ENCODE measurements around the gene PDE9A.

The PDE9A gene

GRCh38 chr21:42684109-42684916 lies 30.9 kb downstream of the PDE9A start:
- DNase-seq (ENCODE audit: low read depth in 2 of 2, low spot score in 1 of 2): no peak

- no peak for DNase-seq (ENCODE audit: low read depth in 2 of 2, low spot score in 1 of 2)
Measured at GRCh38 chr21:42685036-42685435, 31.6 kb downstream of the PDE9A start.

DNA sequence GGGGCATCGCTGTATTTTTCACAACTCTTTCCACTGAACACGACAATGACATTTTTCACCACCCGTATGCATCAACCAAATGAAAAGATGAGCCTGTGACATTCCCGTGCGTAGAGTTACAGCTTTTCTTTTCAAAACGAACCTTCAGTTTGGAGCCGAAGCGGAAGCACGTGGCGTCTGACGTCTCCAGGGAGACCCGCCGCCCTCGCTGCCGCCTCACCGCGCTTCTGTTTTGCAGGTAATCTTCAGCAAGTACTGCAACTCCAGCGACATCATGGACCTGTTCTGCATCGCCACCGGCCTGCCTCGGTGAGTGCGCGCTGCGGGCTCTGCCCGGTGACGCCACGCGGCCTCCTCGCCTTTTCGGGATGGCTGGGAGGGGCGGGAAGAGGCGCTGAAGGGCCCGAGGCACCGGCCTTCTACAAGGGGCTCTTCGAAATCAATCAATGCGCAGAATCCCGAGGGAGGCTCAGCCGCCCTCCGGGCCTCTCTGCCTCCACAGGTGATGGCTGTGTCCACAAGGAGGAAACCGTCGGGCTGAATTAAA lies 32.6 kb downstream of the PDE9A start:
- DNase-seq (ENCODE audit: low read depth in 2 of 2, low spot score in 1 of 2): no peak

- no peak for DNase-seq (ENCODE audit: low read depth in 2 of 2, low spot score in 1 of 2)
Measured at GRCh38 chr21:42687796-42688195, 34.4 kb downstream of the PDE9A start.

DNA sequence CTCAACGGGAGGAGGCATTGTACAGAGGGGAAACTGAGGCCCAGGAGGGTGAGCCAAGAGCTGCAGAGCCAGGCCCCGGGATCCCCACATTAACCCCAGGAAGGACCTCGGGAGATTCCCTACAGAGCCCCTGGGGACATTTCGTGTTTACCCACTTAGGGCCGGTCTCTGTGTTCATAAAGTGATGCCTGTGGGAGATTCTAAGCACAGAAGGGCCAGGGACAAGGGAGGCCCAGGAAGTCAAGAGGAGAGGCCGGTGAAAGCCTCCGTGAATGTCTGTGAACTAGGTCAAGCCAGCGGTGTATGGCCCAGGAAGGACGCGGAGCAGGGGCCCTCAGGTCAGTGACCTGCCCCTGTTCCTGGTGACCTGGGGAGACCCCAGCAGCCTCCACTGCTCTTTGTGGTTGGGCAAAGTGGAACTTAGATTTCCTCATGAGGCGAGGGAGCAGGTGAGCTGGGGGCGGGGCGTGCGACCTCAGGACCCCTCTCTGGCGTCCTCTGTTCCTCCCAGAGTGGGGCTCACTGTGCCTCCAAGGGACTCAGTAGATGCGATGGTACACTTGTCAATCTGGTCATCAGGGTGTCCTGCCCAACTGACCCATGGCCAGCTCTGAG lies 34.9 kb downstream of the PDE9A start:
- DNase-seq (ENCODE audit: low read depth in 2 of 2, low spot score in 1 of 2): no peak

GRCh38 chr21:42688841-42689371 lies 35.5 kb downstream of the PDE9A start:
- no peak for DNase-seq (ENCODE audit: low read depth in 2 of 2, low spot score in 1 of 2)

GRCh38 chr21:42690586-42690985 lies 37.2 kb downstream of the PDE9A start:
- no peak for DNase-seq (ENCODE audit: low read depth in 2 of 2, low spot score in 1 of 2)

DNA sequence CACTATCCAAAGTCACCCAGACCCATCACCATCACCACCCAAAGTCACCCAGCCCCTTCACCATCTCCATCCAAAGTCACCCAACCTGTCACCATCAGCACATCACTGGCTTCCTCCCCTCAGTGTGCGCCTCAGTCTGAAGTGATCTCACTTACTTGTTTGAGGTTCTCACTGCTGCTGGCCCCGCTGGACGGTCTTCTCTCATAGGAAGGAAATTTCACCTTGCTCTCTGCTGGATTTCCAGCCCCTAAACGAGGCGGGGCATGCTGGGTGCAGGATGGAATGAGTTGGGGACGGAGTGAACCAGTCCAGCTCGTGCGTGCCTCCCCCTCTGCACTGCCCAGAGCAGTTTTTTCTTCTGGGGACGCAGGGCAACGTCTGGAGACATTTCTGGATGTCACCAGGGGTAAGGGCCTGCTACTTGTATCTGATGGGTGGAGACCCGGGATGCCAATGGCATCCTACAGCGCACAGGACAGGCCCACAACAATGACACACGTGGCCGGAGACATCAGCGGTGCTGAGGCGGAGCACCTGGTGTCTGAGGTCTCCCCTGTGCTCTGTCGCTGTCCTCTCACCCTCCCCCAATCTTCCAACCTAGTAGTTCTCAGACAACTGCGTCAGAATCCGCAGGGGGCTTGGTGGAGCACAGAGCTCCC lies 38.6 kb downstream of the PDE9A start:
- DNase-seq (ENCODE audit: low read depth in 2 of 2, low spot score in 1 of 2): no peak

- no peak for DNase-seq (ENCODE audit: low read depth in 2 of 2, low spot score in 1 of 2)
Measured at GRCh38 chr21:42692688-42693087, 39.3 kb downstream of the PDE9A start.

DNA sequence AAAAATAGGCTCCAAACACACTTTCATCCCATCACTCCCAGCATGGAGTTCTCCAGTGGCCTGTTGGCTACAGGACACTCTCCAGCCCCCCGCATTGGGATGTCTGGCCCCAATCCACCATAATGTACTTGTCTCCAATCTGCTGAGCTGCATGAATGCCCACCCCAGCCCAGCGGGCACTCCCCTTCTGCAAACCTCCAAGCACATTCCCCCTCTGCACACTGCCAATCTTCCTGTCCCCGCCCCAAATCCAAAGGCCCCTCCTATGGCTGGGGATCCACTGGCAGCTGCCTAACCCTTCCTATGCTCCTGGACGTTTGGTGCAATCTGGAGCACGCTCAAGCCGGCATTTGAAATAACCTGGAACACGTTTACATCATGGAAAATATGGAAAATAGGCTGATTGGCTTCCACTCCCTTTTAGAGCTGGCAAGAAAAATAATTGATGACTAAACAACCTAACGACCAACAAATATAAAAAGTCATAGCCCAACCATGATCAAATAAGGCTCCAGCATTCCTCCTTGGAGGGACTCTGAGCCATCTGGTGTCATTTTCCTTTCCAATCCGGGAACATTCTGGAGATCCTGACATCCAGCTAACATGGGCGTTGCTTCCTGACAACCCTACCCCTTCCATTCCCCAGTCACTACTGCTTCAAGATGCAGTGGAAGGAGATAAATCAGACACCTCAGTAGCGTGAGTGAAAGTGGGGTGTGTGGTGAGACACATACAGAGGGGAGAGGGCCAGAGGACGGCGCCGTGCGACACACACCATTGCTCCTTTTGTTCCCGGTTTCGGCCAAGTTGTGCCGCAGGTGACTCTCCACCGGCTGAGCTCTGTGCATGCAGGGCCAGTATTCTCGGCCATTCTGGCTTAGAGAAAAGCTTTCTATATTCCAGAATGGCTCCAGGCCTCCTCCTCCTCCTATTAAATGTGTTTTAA lies 41.6 kb downstream of the PDE9A start:
- no peak for DNase-seq (ENCODE audit: low read depth in 2 of 2, low spot score in 1 of 2)

DNA sequence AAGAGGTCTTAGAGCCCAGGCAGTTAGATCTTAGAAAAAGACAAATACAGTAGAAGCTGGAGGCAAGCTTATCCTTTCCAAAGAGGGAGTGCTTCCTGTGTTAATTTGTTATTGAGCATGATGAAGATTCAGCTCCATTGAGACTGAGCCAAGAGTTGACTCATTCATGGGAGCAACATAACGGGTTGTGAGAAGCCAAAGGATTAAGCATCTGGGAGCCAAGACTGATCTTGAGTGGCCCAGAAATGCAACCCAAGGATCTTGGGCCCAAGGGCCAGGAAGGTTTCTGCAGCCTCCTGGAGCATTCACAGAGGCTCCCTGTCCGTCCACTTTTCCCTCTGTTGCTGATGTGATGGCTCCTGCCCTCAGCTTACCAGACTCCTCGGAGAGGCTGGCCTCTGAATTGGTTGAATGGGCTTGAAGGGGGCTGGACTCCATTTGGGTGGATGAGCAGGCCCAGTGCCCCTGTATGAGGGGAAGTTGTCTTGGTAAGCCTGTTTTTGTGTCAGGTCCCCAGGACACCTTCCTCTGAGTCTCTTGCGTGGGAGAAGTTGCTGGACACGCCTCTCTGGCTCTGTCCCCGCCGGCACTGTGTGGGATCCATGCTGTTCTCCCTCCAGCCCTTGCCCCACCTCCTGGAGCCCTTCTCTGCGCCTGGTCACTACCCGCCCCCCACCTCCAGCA lies 42.4 kb downstream of the PDE9A start:
- no peak for DNase-seq (ENCODE audit: low read depth in 2 of 2, low spot score in 1 of 2)

DNA sequence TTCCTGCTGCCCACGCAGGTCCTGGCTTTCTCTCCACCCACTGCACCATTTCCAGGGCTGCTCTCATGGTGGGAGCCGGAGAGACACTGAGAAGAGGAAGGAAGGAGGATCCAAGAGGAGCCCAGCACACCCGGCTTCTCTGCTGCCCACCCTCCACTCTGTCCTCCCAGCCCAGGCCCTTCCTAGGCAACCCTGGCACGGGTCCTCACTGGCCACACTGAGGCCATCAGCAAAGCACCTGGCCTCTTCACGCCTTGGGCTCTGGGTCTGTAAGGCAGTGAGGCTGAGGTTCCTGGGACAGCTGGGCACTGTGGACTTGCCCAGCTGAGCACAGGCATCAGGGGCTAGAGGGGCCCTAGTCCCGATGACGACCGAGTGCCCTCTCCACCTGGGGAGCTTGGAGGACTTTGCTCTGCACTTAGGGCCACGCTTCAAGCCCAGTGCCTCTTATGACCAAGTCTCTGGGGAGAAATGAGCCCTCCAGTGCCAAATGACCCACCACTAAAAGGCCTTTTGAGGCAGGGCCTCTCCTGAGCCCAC lies 43.1 kb downstream of the PDE9A start:
- DNase-seq (ENCODE audit: low read depth in 2 of 2, low spot score in 1 of 2): no peak

- DNase-seq (ENCODE audit: low read depth in 2 of 2, low spot score in 1 of 2): no peak
Measured at GRCh38 chr21:42698733-42699132, 45.3 kb downstream of the PDE9A start.

GRCh38 chr21:42699196-42699595 lies 45.8 kb downstream of the PDE9A start:
- no peak for DNase-seq (ENCODE audit: low read depth in 2 of 2, low spot score in 1 of 2)

DNA sequence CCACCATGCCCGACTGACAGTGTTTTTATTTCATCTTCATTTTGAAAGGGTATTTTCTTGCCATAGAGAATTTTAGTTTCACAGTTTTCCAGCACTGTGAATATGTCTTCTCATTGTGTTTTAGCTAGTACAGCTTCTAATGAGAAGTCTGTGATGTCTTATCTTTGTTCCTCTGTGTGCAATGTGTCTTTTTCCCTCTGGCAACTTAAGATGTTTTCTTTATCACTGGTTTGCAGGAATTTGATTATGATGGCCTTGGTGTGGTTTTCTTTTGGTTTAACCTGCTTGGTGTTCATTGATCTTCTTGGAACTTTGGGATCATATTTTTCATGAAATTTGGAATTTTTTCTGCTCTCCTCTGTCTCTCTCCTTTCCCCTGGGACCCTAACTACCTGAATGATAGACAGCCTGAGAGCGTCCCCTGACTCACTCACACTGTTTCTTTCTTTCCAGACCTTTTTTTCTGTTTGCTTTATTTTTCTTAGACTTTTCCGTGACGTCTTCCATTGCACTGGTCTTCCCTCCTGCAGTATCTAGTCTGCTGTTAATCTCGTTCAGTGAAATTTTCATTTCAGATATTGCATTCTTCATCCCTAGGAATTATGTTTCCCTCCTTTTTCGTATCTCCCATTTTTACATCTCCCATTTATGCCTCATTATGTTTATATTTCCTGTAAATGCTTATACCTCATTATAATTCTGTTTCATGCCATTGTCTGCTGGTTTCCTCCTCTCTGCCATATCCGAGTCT lies 48.5 kb downstream of the PDE9A start:
- no peak for DNase-seq (ENCODE audit: low read depth in 2 of 2, low spot score in 1 of 2)

DNA sequence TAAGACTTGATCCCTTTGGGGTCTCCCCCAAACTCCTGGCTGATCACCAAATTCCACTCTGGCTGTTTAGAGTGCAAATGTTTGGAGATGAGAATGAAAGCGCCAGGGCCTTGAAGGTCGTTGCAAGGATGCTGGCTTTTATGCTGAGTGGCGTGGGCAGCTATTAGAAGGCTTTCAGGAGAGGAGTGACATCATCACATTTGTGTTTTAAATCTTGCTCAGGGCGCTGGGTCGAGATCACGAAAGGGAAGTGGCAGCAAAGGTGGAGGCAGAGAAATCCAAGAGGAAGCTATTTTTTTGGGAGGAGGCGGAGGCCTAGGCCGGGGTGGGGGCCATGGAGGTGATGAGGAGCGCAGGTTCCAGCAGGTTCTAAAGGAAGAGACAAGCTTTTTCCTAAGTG lies 49.3 kb downstream of the PDE9A start:
- DNase-seq (ENCODE audit: low read depth in 2 of 2, low spot score in 1 of 2): no peak

GRCh38 chr21:42703136-42703908 lies 49.9 kb downstream of the PDE9A start:
- no peak for DNase-seq (ENCODE audit: low read depth in 2 of 2, low spot score in 1 of 2)

DNA sequence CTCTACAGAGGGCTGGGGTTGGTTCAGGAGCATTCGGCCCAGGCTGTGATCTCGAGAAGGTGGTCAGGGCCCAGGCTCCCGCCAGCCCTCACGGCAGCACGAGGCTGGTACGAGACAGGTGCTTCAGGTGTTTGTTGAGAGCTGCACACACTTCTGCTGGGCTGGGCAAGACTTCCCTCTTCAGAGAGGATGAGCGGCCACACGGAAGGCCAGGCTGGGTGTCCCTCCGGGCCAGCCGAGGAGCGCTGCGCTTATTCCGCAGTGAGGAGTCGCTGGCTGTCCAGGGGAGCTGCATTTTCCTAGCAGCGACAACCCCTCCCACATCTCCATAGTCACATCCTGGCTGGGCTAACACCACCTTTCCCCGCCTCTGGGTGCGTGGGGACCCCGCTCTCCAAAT lies 50.5 kb downstream of the PDE9A start:
- DNase-seq (ENCODE audit: low read depth in 2 of 2, low spot score in 1 of 2): no peak

All from stimulated activated CD8-positive, alpha-beta memory T cell treated with anti-CD3 and anti-CD28 coated beads, Interleukin-4, amount 100 ng/mL, for 4 hours (primary cell).